HepG2 (cell line): Measurements from ENCODE around the gene CD9. TPM values are rescaled to one million over a fixed set of nuclear protein-coding genes. Genes with fewer than 3 reads are reported as not detected.

Source experiments
- BCLAF1 ChIP-seq: fragments of 450-650 bp; IDR thresholded peaks from 2 replicates; pipeline ENCODE4 v1.6.1; 2017; ENCODE audit warnings: mild to moderate bottlenecking
- FOXO1 ChIP-seq: sonication (generic); formaldehyde crosslinking; IDR thresholded peaks from 2 replicates; pipeline ENCODE4 v1.4.0; 2020; ENCODE audit warnings: missing genetic modification reagents
- GRHL1 ChIP-seq: sonication (generic); formaldehyde crosslinking; conservative IDR thresholded peaks from 2 replicates; pipeline ENCODE4 v1.8.0; 2022; ENCODE audit warnings: missing genetic modification reagents
- KAT8 ChIP-seq: IDR thresholded peaks from 2 replicates; pipeline ENCODE4 v1.6.1; 2016; ENCODE audit warnings: missing genetic modification reagents, missing compliant biosample characterization
- MATR3 ChIP-seq: sonication (generic); formaldehyde crosslinking; IDR thresholded peaks from 2 replicates; pipeline ENCODE4 v1.4.0; 2020; ENCODE audit warnings: missing genetic modification reagents
- MEIS2 ChIP-seq: sonication (generic); formaldehyde crosslinking; IDR thresholded peaks from 2 replicates; pipeline ENCODE4 v1.9.0; 2021; ENCODE audit warnings: mild to moderate bottlenecking, missing genetic modification reagents
- MTF1 ChIP-seq: sonication (generic); formaldehyde crosslinking; IDR thresholded peaks from 2 replicates; pipeline ENCODE4 v1.5.0; 2020; ENCODE audit warnings: missing genetic modification reagents
- MXD4 ChIP-seq: IDR thresholded peaks from 2 replicates; pipeline ENCODE4 v1.6.1; 2016; ENCODE audit warnings: mild to moderate bottlenecking, missing biosample characterization, missing genetic modification reagents
- NAIF1 ChIP-seq: sonication (generic); formaldehyde crosslinking; IDR thresholded peaks from 2 replicates; pipeline ENCODE4 v1.5.0; 2020; ENCODE audit warnings: mild to moderate bottlenecking, missing genetic modification reagents, borderline replicate concordance
- NFKB2 ChIP-seq: sonication (generic); formaldehyde crosslinking; IDR thresholded peaks from 2 replicates; pipeline ENCODE4 v1.4.0; 2020; ENCODE audit warnings: missing genetic modification reagents, borderline replicate concordance
- NR0B2 ChIP-seq: sonication (generic); formaldehyde crosslinking; IDR thresholded peaks from 2 replicates; pipeline ENCODE4 v1.4.0; 2020; ENCODE audit warnings: mild to moderate bottlenecking, missing genetic modification reagents
- PCBP2 ChIP-seq: fragments of 200-400 bp; formaldehyde crosslinking; optimal IDR thresholded peaks from 2 replicates; pipeline ENCODE3; 2018; ENCODE audit warnings: low read length, low read depth; ENCODE audit not compliant: poor library complexity, severe bottlenecking
- POLR2AphosphoS5 ChIP-seq: IDR thresholded peaks from 2 replicates; pipeline ENCODE4 v1.6.1; 2012; ENCODE audit warnings: low read depth, low read length
- TCF12 ChIP-seq, 2 experiments: fragments of 450-650 bp in 1 of 2; sonication (generic) in 1 of 2; formaldehyde crosslinking in 1 of 2; IDR thresholded peaks; 2 replicates each; pipeline versions ENCODE4 v1.6.1 to v1.8.0; 2017 to 2022; ENCODE audit warnings: antibody characterized with exemption in 1 of 2, mild to moderate bottlenecking in 1 of 2, missing genetic modification reagents in 1 of 2, moderate library complexity in 1 of 2
- ZBTB2 ChIP-seq: sonication (generic); formaldehyde crosslinking; IDR thresholded peaks from 2 replicates; pipeline ENCODE4 v1.8.0; 2022; ENCODE audit warnings: low read depth, missing genetic modification reagents
- ZBTB21 ChIP-seq: sonication (generic); formaldehyde crosslinking; IDR thresholded peaks from 2 replicates; pipeline ENCODE4 v1.4.0; 2020; ENCODE audit warnings: missing genetic modification reagents
- ZFX ChIP-seq: sonication (generic); formaldehyde crosslinking; IDR thresholded peaks from 2 replicates; pipeline ENCODE4 v1.4.0; 2020; ENCODE audit warnings: mild to moderate bottlenecking, low read depth, missing genetic modification reagents, moderate library complexity
- ZNF691 ChIP-seq: sonication (generic); formaldehyde crosslinking; IDR thresholded peaks from 2 replicates; pipeline ENCODE4 v1.4.0; 2020; ENCODE audit warnings: missing genetic modification reagents, low read depth, mild to moderate bottlenecking, borderline replicate concordance
- ZNF879 ChIP-seq: sonication (generic); formaldehyde crosslinking; IDR thresholded peaks from 2 replicates; pipeline ENCODE4 v1.8.1; 2023; ENCODE audit warnings: missing genetic modification reagents
- ZNF883 ChIP-seq: sonication (generic); formaldehyde crosslinking; IDR thresholded peaks from 2 replicates; pipeline ENCODE4 v1.5.1; 2020; ENCODE audit warnings: mild to moderate bottlenecking, missing genetic modification reagents; ENCODE audit errors: not compliant biosample characterization
- polyA plus RNA-seq, 8 experiments: library from polyadenylated mRNA; depleted of rRNA in 3 of 8; stranded (reverse) in 7 of 8; unstranded in 1 of 8; fragments of >200 nt; fragmentation: Illumina TruSeq in 4 of 8; extraction: Trizol in 4 of 8; gene quantifications; 2 replicates each; pipeline versions ENCODE4 v1.2.1 to v1.2.3, GENCODE V29; 2011 to 2016; ENCODE audit warnings: low read depth in 4 of 8, missing spikeins in 1 of 8, mixed read lengths in 1 of 8; ENCODE audit not compliant: insufficient read depth in 1 of 8
- total RNA-seq, 5 experiments: library from RNA; depleted of rRNA; stranded (reverse); fragments of >200 nt; fragmentation: Illumina TruSeq; extraction: Trizol; gene quantifications; 2 replicates each; pipeline ENCODE4 v1.2.3, GENCODE V29; 2016; ENCODE audit warnings: low read depth in 1 of 5

Gene CD9
- total and polyA plus RNA-seq, 2 of the 13 experiments (the other 11 are each of a cell fraction or from before 2014, with no cell fraction given), result 5.8 to 38.3 TPM

- no peak for TF ChIP-seq GRHL1 (CRISPR knock-in tag)
- peak; percentile 55; the same call in 1 of the 2 replicates for TF ChIP-seq FOXO1 (CRISPR knock-in tag)
- peak; percentile 55; the same call in 1 of the 2 replicates for TF ChIP-seq KAT8 (CRISPR knock-in tag)
- TF ChIP-seq ZFX (CRISPR knock-in tag), result peak; percentile 49
- no peak for TF ChIP-seq ZBTB2 (CRISPR knock-in tag)
- peak; percentile 83; the same call in 1 of the 2 replicates for TF ChIP-seq NR0B2 (CRISPR knock-in tag)
- TF ChIP-seq MTF1 (CRISPR knock-in tag), result no peak
- no peak for TF ChIP-seq TCF12 (IDR thresholded peaks at IDR 0.05)
- no peak for TF ChIP-seq TCF12 (CRISPR knock-in tag; IDR thresholded peaks at IDR 0.05)
- no peak for TF ChIP-seq NAIF1 (CRISPR knock-in tag)
- TF ChIP-seq MATR3 (CRISPR knock-in tag), result no peak
- no peak for TF ChIP-seq BCLAF1
- TF ChIP-seq ZNF883 (CRISPR knock-in tag), result no peak
- TF ChIP-seq MXD4, result no peak
- no peak for TF ChIP-seq ZBTB21
- TF ChIP-seq PCBP2, result no peak
- no peak for TF ChIP-seq ZNF879 (CRISPR knock-in tag)
- no peak for TF ChIP-seq ZNF691
- peak; percentile 45; the same call in 1 of the 2 replicates for TF ChIP-seq POLR2AphosphoS5
- TF ChIP-seq NFKB2 (CRISPR knock-in tag), result no peak
- TF ChIP-seq MEIS2 (CRISPR knock-in tag), result 0 out of 2 replicates have a peak, but pooled peaks have one; percentile 18
Measured at GRCh38 chr12:6230321-6231110, 30.3 kb downstream of the CD9 start (continued).
